HL-60 (cell line): ENCODE measurements around the gene CHURC1.

ENCODE experiments used
- DNase-seq, 2 experiments: peaks; one replicate each; pipeline ENCODE4 v3.0.0-alpha.2; 2010 to 2020; ENCODE audit warnings: low read depth in 1 of 2, low spot score in 1 of 2
- H3K27ac ChIP-seq: fragments of 250-450 bp; sonication (Bioruptor Pico); replicated peaks from 2 replicates; pipeline ENCODE4 v1.5.1; 2020; ENCODE audit warnings: mild to moderate bottlenecking, moderate library complexity
- H3K27me3 ChIP-seq: fragments of 250-450 bp; sonication (Bioruptor Pico); 2 replicates; pipeline ENCODE4 v1.5.1; 2021; ENCODE audit warnings: mild to moderate bottlenecking, moderate library complexity; ENCODE audit not compliant: insufficient read depth, poor library complexity, severe bottlenecking
- H3K4me3 ChIP-seq: replicated peaks from 2 replicates; pipeline ENCODE4 v1.5.1; 2011; ENCODE audit warnings: mild to moderate bottlenecking, control low read depth, low read length; ENCODE audit not compliant: insufficient read depth
- GABPA ChIP-seq: IDR thresholded peaks from 2 replicates; pipeline ENCODE4 v1.6.1; 2012; ENCODE audit warnings: low read depth
- POLR2AphosphoS5 ChIP-seq: IDR thresholded peaks from 2 replicates; pipeline ENCODE4 v1.6.1; 2012; ENCODE audit warnings: low read depth
- SPI1 ChIP-seq: IDR thresholded peaks from 2 replicates; pipeline ENCODE4 v1.6.1; 2012; ENCODE audit warnings: low read depth, mild to moderate bottlenecking, borderline replicate concordance
- TF ChIP-seq, protein P1 (sequence below): IDR thresholded peaks from 2 replicates; pipeline ENCODE4 v1.6.1; 2012; ENCODE audit warnings: low read depth; ENCODE audit not compliant: insufficient replicate concordance
- TF ChIP-seq, protein P2 (sequence below): IDR thresholded peaks from one replicate; pipeline ENCODE4 v1.5.1; 2011; ENCODE audit warnings: low read length, control low read depth, inconsistent platforms; ENCODE audit not compliant: insufficient read depth

CHURC1 gene

GRCh38 chr14:64930085-64930843 lies 16.0 kb downstream of the CHURC1 start:
- H3K27me3 ChIP-seq: no peaks in the 10 kb centered on the region
- no peak overlapping the region for H3K27ac ChIP-seq
- no peak overlapping the region for H3K4me3 ChIP-seq
- DNase-seq: no peak
- TF ChIP-seq, protein P1, sequence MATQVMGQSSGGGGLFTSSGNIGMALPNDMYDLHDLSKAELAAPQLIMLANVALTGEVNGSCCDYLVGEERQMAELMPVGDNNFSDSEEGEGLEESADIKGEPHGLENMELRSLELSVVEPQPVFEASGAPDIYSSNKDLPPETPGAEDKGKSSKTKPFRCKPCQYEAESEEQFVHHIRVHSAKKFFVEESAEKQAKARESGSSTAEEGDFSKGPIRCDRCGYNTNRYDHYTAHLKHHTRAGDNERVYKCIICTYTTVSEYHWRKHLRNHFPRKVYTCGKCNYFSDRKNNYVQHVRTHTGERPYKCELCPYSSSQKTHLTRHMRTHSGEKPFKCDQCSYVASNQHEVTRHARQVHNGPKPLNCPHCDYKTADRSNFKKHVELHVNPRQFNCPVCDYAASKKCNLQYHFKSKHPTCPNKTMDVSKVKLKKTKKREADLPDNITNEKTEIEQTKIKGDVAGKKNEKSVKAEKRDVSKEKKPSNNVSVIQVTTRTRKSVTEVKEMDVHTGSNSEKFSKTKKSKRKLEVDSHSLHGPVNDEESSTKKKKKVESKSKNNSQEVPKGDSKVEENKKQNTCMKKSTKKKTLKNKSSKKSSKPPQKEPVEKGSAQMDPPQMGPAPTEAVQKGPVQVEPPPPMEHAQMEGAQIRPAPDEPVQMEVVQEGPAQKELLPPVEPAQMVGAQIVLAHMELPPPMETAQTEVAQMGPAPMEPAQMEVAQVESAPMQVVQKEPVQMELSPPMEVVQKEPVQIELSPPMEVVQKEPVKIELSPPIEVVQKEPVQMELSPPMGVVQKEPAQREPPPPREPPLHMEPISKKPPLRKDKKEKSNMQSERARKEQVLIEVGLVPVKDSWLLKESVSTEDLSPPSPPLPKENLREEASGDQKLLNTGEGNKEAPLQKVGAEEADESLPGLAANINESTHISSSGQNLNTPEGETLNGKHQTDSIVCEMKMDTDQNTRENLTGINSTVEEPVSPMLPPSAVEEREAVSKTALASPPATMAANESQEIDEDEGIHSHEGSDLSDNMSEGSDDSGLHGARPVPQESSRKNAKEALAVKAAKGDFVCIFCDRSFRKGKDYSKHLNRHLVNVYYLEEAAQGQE: no peak
- TF ChIP-seq GABPA: no peak
- TF ChIP-seq POLR2AphosphoS5: no peak
- TF ChIP-seq SPI1: no peak
- TF ChIP-seq, protein P2, sequence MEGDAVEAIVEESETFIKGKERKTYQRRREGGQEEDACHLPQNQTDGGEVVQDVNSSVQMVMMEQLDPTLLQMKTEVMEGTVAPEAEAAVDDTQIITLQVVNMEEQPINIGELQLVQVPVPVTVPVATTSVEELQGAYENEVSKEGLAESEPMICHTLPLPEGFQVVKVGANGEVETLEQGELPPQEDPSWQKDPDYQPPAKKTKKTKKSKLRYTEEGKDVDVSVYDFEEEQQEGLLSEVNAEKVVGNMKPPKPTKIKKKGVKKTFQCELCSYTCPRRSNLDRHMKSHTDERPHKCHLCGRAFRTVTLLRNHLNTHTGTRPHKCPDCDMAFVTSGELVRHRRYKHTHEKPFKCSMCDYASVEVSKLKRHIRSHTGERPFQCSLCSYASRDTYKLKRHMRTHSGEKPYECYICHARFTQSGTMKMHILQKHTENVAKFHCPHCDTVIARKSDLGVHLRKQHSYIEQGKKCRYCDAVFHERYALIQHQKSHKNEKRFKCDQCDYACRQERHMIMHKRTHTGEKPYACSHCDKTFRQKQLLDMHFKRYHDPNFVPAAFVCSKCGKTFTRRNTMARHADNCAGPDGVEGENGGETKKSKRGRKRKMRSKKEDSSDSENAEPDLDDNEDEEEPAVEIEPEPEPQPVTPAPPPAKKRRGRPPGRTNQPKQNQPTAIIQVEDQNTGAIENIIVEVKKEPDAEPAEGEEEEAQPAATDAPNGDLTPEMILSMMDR: no peak

DNA sequence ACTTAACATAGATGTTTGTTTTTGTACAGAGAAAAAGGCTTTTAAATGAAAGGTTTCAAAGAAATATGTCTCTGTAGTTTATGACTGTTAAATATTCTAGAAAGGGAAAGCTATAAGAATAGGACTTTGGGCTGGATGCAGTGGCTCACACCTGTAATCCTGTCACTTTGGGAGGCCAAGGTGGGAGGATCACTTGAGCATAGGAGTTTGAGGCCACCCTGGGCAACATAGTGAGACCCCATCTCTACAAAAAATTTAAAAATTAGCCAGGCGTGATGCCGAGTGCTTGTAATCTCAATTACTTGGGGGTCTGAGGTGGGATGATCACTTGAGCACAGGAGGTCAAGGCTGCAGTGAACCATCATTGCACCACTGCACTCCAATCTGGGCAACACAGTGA lies 16.9 kb downstream of the CHURC1 start:
- Histone ChIP-seq H3K27me3 (no peaks in the 10 kb centered on the region), H3K27ac (no peak overlapping the region), H3K4me3 (no peak overlapping the region)
- no peak for TF ChIP-seq SPI1
- TF ChIP-seq GABPA: no peak
- TF ChIP-seq, protein P1: no peak
- no peak for TF ChIP-seq POLR2AphosphoS5
- TF ChIP-seq, protein P2: no peak
- no peak for DNase-seq

- no peak for DNase-seq
- TF ChIP-seq GABPA (no peak), POLR2AphosphoS5 (no peak)
- Histone ChIP-seq H3K27ac (no peak overlapping the region), H3K27me3 (no peaks in the 10 kb centered on the region), H3K4me3 (no peak overlapping the region)
These were observed 18.0 kb downstream of the CHURC1 start for GRCh38 chr14:64932231-64932630.

- H3K4me3 ChIP-seq: no peak overlapping the region
- no peak overlapping the region for H3K27ac ChIP-seq
- TF ChIP-seq, protein P2: no peak
- TF ChIP-seq, protein P1: no peak
- H3K27me3 ChIP-seq: no peaks in the 10 kb centered on the region
- no peak for DNase-seq
These were observed 20.2 kb downstream of the CHURC1 start for GRCh38 chr14:64934338-64934929.
